ENCODE results near the gene CX3CL1. TPM values are rescaled to one million over a fixed set of nuclear protein-coding genes. Genes with fewer than 3 reads are reported as not detected.

Gene CX3CL1
- total RNA-seq, 2 donors from 2014 or later = 0.07 TPM; not detected in 1

DNA sequence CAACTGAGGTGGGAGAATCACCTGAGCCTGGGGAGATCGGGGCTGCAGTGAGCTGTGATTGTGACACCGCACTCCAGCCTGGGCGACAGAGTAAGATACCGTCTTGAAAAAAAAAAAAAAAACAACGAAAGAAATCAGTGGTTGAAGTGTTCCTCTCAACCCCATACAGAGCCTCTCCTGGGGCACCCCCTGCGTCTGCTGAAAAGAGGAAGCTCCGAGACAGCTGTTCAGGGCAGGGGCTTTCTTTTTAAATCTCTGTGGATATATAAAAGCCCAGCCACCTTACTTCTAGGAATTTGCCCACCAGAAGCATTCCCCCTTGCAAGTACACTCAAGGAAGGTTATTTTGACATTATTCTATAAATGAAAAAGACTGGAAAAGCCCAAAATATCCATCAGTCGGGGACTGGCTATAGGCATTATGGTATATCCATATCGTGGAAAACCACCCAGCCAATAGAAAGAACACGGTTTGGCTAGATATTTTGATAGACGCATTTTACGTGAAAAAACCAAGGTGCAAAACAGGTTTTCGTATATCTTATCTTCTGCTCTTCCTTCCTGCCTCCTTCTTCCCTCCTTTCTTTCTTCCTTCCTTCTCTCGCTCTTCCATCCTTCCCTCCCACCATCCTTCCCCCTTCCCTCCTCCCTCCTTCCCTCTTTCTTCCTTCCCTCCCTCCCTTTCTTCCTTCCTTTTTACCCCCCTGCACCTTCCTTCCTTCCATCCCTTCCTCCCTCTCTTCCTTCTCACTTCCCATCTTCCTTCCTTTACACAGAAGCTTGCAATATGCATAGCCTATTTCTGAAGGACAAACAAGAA is 22.9 kb upstream of the CX3CL1 start:
- DNase-seq (ENCODE audit: low spot score in 2 of 2) (no peak), ATAC-seq (peak; percentile 85 to 89)
- peaks cover 0 to 5% of the 10 kb centered on the region in 2 donors for H3K36me3 Mint-ChIP-seq

DNA sequence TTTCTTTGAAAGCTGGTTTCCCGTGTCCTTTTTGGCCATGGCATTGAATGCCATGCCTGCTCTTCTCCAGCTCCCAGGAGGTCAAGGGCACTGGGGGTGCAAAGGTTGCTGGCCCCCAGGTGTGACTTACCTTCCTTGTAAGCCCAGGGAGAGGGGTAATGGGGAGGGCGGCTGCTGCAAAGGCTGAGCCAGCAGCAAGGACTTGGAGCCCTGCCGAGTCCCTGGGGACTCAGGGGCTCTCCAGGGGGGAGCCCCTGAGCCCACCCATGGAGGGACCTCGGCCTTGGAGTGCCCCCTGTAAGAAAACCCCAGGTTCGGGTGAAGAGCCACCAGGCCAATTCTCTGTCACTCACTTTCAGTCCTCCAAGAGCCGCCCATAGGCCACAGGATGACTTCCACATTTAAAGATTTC is 19.6 kb upstream of the CX3CL1 start:
- no peak overlapping the region for H3K27ac Mint-ChIP-seq
- ATAC-seq = no peak
- no peak for DNase-seq (ENCODE audit: low spot score in 2 of 2)
- no peaks in the 10 kb centered on the region for H3K9me3 Mint-ChIP-seq
- no peaks in the 10 kb centered on the region for H3K36me3 Mint-ChIP-seq

More for the DNA sequence above, 22.9 kb upstream of the CX3CL1 start:
- H3K9me3 Mint-ChIP-seq = peaks cover 0 to 4% of the 10 kb centered on the region in 2 donors
- H3K27ac Mint-ChIP-seq = no peak overlapping the region

DNA sequence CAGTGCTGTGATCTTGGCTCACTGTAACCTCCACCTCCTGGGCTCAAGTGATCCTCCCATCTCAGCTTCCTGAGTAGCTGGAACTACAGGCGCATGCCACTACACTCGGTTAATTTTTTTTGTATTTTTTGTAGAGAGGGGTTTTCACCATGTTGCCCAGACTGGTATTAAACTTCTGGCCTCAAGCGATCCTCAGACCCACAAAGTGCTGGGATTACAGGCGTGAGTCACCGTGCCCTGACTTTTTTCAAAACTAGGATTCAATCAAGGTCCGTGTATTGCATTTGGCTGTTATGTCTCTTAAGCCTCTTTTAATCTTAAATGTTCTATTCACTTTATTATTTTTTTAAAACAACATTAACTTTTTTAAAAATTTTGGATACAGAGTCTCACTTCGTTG is 18.0 kb upstream of the CX3CL1 start:
- DNase-seq (ENCODE audit: low spot score in 2 of 2) (no peak), ATAC-seq (no peak)
- Mint-ChIP-seq H3K9me3 (no peaks in the 10 kb centered on the region), H3K36me3 (no peaks in the 10 kb centered on the region), H3K27ac (no peak overlapping the region)

DNA sequence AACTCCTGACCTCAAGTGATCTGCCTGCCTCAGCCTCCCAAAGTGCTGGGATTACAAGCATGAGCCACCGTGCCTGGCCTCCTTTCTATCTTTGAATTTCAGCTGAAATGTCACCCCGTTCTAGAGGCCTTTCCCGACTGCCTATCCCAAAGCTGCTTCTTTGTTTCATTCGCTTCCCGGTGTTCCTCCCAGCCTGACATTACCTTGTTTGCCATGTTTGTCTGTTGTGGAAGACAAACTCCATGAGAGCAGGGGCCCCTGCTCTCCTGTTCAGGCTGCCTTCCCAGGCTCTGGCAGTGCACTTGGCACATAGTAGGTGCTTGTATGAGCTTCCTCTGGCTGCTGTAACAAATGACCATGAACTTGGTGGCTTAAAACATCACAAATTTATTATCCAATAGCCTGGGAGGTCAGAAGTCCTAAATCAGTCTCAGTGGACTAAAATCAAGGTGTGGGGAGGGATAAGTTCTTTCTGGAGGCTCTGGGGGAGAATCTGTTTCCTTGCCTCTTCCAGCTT is 16.3 kb upstream of the CX3CL1 start:
- no peak overlapping the region for H3K27ac Mint-ChIP-seq
- no peak for DNase-seq (ENCODE audit: low spot score in 2 of 2)
- no peaks in the 10 kb centered on the region for H3K9me3 Mint-ChIP-seq
- no peak for ATAC-seq
- no peaks in the 10 kb centered on the region for H3K36me3 Mint-ChIP-seq

DNA sequence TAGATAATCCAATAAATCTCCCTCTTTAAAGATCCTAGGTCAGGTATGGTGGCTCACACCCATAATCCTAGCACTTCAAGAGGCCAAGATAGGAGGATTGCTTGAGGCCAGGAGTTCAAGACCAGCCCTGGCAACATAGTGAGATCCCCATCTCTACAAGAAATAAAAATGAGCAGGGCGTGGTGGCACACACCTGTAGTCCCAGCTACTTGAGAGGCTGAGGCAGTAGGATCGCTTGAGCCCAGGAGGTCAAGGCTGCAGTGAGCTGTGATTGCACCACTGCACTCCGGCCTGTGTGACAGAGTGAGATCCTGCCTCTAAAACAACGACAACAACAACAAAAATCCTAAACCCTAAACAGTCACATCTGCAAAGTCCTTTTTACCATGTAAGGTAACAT is 15.7 kb upstream of the CX3CL1 start:
- DNase-seq (ENCODE audit: low spot score in 2 of 2) (no peak), ATAC-seq (no peak)
- no peaks in the 10 kb centered on the region for H3K36me3 Mint-ChIP-seq
- H3K27ac Mint-ChIP-seq = no peak overlapping the region
- no peaks in the 10 kb centered on the region for H3K9me3 Mint-ChIP-seq

DNA sequence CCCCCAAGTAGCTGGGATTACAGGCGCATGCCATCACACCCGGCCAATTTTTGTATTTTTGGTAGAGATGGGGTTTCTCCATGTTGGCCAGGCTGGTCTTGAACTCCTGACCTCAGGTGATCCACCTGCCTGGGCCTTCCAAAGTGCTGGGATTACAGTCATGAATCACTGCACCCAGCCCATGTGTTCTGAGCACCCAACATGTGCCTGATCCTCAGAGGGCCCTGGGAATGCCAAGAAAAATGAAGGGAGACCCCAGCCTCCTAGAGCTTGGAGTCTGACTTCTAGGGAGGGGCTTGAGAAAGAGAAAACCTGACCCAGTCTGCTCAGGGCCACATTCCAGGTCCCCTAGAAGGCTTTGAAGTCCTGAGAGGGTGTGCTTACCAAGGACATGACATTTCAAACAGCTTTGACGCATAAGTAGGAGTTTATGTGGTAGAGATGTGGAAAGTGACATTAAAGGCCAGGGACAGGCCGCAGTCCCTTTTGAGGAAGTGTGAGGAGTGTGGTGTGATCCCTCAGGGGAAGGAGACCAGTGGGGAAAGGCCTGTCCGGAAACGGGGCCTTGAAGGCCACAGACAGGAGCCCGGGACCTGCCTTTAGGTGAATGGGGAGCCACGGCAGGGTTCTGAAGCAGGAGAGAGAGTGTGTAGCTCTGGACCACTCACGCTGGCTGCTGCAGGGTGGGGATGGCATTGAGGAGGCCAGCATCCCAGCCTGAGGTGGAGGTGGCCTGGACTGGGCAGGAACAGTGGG is 14.8 kb upstream of the CX3CL1 start:
- Mint-ChIP-seq H3K27ac (peak overlapping the region; percentile 50 to 76), H3K9me3 (no peaks in the 10 kb centered on the region), H3K36me3 (no peaks in the 10 kb centered on the region)
- ATAC-seq (peak in 1 of 2 donors; percentile 66), DNase-seq (ENCODE audit: low spot score in 2 of 2) (no peak)

DNA sequence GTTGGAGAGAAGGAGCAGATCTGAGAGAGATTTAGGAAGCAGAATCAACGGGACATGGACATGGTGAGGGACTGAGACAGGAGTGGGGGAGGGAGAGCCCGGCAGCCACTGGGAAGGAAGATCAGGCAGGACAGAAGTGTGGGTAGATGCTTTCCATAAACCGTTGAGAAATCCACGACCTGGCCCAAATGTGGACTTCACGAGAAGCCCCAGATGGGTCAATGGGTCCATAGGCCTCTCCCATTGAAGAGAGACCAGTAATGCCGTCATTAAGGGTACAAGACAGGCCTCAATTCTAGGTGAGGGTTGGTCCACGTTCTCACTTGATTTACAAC is 14.2 kb upstream of the CX3CL1 start:
- H3K27ac Mint-ChIP-seq = peak overlapping the region; percentile 50 to 76
- no peaks in the 10 kb centered on the region for H3K9me3 Mint-ChIP-seq
- no peak for ATAC-seq
- no peaks in the 10 kb centered on the region for H3K36me3 Mint-ChIP-seq
- DNase-seq (ENCODE audit: low spot score in 2 of 2) = no peak

DNA sequence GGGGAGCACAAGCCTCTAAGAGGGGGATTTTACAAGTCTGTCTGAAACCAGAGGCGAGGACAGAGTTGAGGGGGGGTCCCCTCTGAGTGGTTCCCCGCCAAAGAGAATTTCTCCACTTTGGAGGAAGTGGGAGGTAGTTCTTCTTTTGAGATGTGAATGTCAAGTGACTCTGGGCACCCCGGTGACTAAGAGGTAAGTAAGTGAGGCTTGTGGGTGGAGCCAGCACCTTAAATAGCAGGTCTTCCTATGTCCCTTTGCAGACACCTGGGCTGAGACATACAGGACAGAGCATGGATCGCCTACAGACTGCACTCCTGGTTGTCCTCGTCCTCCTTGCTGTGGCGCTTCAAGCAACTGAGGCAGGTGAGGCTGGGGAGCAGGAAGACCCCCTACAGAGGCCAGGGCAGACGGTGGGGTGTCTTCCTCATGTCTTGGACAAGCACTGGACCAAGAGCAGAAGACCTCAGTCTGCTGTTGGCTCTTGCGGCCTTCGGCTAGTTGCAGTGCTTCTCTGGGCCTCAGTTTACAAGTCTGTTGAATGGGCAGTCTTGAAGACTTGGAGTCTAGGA is 13.7 kb upstream of the CX3CL1 start, which contains the start of gene CCL22:
CCL22 (plus strand) TSS at position 257 of the 569 bp plus-strand sequence; CDS start at position 291, 34 bp downstream.
- Mint-ChIP-seq H3K9me3 (no peaks in the 10 kb centered on the region), H3K27ac (peak within 1 kb of the TSS; percentile 50 to 76), H3K36me3 (no peaks in the 10 kb centered on the region)
- DNase-seq (ENCODE audit: low spot score in 2 of 2) (no peak), ATAC-seq (peak; percentile 69 to 83)

DNA sequence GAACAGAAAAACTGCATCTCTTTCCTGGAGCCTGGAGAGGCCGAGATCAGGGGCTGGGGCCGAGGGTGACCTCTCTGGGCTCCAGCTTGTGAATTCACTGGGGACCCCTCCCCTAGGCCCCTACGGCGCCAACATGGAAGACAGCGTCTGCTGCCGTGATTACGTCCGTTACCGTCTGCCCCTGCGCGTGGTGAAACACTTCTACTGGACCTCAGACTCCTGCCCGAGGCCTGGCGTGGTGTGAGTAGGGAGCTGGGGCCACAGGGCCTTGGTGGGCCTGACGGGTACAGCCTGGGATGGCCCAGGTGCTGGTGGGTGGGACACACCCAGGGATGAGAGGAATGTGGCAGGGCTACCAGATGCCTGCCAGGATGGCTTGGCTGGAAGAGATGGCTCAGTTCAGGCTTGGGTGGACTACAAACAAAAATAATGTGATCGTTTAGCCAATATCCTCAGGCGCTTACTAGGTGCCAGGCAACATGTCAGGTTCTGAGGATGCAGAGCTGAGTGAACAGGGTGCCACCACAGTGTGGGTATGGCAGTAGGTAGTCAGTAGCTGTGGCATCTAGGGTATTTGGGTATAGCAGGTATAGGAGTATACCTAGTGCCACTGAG is 11.9 kb upstream of the CX3CL1 start:
- H3K27ac Mint-ChIP-seq = no peak overlapping the region
- no peaks in the 10 kb centered on the region for H3K36me3 Mint-ChIP-seq

DNA sequence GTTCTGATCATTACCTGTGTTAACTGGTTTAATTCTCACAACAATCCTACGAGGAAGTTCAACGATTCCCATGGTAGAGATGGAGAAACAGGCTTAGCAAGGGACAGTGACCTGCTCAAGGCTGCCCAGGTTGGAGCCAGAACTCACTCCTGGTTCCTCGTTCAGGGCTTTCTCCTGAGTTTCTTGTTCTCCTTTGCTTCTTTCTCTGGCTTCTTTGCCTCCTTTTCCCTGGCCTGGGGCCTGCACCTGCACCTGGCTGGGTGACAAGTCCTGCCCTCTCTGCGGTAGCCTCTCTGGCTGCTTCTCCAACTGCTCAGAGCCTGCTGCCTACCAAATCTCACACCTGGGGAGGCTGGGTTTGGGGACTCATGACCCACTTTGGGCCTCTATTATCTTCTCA is 10.9 kb upstream of the CX3CL1 start:
- H3K27ac Mint-ChIP-seq = no peak overlapping the region
- no peaks in the 10 kb centered on the region for H3K9me3 Mint-ChIP-seq
- ATAC-seq (no peak), DNase-seq (ENCODE audit: low spot score in 2 of 2) (no peak)
- no peaks in the 10 kb centered on the region for H3K36me3 Mint-ChIP-seq

More for the DNA sequence above, 11.9 kb upstream of the CX3CL1 start:
- ATAC-seq (no peak), DNase-seq (ENCODE audit: low spot score in 2 of 2) (peak in 1 of 2 donors; percentile 51)
- H3K9me3 Mint-ChIP-seq = no peaks in the 10 kb centered on the region

DNA sequence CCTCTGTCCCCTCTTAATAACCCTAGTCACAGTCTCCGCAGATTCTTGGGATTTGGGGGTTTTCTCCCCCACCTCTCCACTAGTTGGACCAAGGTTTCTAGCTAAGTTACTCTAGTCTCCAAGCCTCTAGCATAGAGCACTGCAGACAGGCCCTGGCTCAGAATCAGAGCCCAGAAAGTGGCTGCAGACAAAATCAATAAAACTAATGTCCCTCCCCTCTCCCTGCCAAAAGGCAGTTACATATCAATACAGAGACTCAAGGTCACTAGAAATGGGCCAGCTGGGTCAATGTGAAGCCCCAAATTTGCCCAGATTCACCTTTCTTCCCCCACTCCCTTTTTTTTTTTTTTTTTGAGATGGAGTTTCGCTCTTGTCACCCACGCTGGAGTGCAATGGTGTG is 8.1 kb upstream of the CX3CL1 start:
- no peak for ATAC-seq
- H3K9me3 Mint-ChIP-seq = no peaks in the 10 kb centered on the region
- no peaks in the 10 kb centered on the region for H3K36me3 Mint-ChIP-seq
- DNase-seq (ENCODE audit: low spot score in 2 of 2) = no peak
- H3K27ac Mint-ChIP-seq = no peak overlapping the region

DNA sequence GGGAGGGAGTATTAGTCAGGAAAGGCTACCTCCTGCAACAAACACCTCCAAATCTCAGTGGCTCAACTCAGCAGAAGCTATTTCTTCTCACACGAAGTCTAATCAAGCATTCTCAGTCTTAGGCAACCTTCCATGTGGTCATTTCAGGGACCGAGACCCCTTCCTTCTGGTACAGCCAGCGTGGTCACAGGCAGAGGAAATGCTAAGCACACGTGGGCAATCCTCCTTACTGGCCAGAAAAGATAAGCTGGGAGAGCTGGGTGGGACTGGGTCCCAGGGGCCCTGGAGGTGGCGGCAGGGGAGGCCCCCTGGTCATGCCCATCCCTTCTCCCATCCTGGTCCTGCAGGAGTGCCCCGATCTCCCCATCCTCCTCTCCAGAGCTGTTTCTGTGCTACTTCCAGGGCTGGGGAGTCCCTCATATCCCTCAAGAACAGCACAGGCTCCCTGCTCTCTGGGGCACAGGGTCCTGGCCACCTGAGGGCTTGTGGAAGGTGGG is 5.7 kb upstream of the CX3CL1 start:
- DNase-seq (ENCODE audit: low spot score in 2 of 2) (no peak), ATAC-seq (no peak)
- Mint-ChIP-seq H3K36me3 (no peaks in the 10 kb centered on the region), H3K27ac (no peak overlapping the region), H3K9me3 (no peaks in the 10 kb centered on the region)

DNA sequence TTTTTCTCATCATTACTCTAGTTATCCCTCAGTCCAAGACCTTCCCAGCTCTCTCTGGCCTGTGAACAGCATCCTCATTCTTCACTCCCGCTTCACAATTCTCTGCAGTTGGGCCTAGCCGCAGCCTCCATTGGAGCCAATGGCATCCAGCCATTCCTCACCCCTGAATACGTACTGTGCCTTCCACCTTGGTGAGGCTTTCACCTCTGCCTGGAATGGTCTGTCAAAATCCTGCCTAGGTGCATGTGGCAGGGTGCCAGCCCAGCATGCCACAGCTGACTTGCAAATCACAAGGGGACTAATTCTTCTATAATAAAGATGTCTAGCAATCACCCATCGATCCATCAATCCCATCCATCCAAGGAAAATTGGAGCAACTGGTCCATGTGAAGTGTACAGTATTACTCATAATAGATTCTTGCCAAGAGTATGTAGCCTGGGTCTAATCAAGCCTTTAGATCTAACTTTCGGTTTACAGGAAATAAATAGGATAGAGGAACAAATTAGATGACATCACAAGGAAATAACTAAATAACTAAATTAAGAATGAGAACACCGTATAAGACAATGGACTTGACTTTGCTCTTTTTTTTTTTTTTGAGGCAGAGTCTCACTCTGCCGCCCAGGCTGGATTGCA is 5.1 kb upstream of the CX3CL1 start:
- DNase-seq (ENCODE audit: low spot score in 2 of 2) (no peak), ATAC-seq (no peak)
- Mint-ChIP-seq H3K27ac (no peak overlapping the region), H3K36me3 (no peaks in the 10 kb centered on the region), H3K9me3 (no peaks in the 10 kb centered on the region)

DNA sequence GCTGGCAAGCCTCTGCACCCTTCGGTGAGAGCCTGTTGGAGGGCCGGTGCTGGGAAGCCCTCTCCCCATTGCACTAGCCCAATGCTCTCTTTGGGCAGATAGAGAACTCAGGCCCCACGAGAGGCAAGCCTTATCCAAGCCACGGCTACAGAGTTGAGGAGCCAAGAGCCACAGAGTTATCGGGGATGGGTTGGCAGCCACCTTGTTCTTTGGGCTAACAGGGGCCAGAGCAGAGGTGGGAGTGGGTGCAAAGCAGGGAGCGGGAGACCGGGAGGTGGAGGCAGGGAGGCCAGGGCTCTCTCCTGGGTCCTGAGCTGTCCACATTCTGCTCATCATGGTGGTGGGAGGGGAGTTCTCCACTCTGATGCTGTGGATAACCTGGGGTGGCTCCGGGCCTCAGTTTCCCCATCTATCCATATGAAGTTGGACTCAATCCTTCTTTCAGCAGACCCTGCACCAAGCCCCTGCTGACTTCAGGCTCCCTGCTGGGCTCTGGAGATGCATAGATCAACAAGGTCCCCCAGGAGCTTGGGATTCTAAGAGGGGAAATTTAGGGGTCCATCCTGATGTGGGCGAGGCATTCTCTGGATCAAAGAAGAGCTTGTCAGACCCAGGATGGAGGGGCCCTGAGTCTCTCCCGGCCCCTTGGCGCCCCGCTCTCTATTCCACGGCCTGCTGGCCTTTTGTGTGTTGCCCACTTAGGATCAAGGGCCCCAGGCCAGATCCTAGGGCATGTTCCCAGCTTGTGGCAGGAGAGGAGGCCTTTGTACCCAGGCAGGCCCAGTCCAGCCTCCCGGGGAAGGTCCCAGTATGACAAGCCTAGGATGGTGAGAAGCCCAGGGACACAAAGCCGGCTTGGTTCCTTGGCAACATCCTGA is 557 bp upstream of the CX3CL1 start:
- Mint-ChIP-seq H3K9me3 (no peaks in the 10 kb centered on the region), H3K27ac (no peak overlapping the region), H3K36me3 (no peaks in the 10 kb centered on the region)
- ATAC-seq = no peak
- no peak for DNase-seq (ENCODE audit: low spot score in 2 of 2)

DNA sequence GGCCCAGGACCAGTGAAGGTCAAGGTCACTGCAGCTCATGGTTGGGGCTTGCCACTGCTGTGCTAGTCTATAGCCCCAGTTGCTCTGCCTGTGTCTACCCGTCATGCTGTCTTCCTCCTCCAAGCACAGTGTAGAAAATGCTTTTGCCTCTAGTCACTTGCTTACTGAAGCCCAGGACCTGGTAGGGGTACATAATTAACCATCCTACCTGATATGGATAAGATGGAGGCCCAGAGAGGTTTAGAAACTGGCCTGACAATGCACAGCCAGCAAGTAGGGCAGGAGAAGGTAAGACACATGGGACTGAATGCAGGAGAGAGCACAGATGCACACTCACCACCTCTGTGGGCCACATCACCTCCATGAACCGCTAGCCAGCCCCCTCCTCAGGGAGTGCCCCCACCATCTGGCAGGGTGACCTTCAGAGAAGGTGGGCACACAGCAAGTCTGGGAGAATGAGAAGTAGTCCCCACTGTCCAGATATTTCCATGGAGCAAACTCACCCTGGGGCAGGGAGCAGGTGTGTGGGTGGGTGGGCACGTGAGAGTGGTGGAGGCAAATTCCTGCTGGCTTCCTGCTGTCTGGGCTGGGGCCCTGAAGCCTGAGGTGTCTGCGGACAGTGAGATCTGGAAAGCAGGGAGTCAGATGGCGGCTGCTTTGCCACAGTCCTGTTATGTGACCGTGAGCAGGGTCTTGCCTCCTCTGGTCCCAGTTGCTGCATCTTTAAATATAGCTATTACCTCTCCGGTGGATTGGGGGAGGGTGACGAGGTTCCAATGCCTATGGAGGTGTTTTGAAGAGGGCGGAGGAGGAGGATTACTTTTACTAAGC is 1.0 kb downstream of the CX3CL1 start:
- no peaks in the 10 kb centered on the region for H3K9me3 Mint-ChIP-seq
- DNase-seq (ENCODE audit: low spot score in 2 of 2) (no peak), ATAC-seq (no peak)
- H3K36me3 Mint-ChIP-seq = no peaks in the 10 kb centered on the region
- H3K27ac Mint-ChIP-seq = no peak overlapping the region
